ENCODE data around the gene ELF1. TPM values are rescaled to one million over a fixed set of nuclear protein-coding genes. Genes with fewer than 3 reads are reported as not detected.

ELF1 gene
- total RNA-seq, 4 donors from 2014 or later = 66.9 to 96.2 (median 72.1) TPM

GRCh38 chr13:41032691-41033376 lies 13.7 kb upstream of the ELF1 start:
- Histone ChIP-seq H3K36me3 (no peaks in the 10 kb centered on the region), H3K27ac (replicated peaks in 1 of 4) (no peak overlapping the region), H3K27me3 (no peaks in the 10 kb centered on the region), H3K9me3 (no peaks in the 10 kb centered on the region), H3K4me3 (no peak overlapping the region), H3K4me1 (peaks cover 8 to 25% (median 14%) of the 10 kb centered on the region in 4 donors)
- WGBS = 46% methylated on average over 2 of the region's 2 CpGs
- TF ChIP-seq EP300 (IDR thresholded peaks at IDR 0.05) (no peak), POLR2AphosphoS5 (IDR thresholded peaks at IDR 0.05) (no peak), CTCF (IDR thresholded peaks at IDR 0.05) (no peak), POLR2A (IDR thresholded peaks at IDR 0.05; ENCODE audit: low read depth) (no peak)
- no peak for DNase-seq (ENCODE audit: extremely low spot score)
- intact Hi-C loops (cut with DNase I) = no loop called here

GRCh38 chr13:41029629-41030028 lies 10.5 kb upstream of the ELF1 start:
- H3K27me3 ChIP-seq = no peaks in the 10 kb centered on the region
- H3K4me3 ChIP-seq = no peak overlapping the region
- intact Hi-C loops (cut with DNase I) = no loop called here
- no peak for DNase-seq (ENCODE audit: extremely low spot score)
- H3K4me1 ChIP-seq = peaks cover 12 to 32% (median 21%) of the 10 kb centered on the region in 4 donors
- no peak for TF ChIP-seq EP300 (IDR thresholded peaks at IDR 0.05)
- no peak overlapping the region for H3K27ac ChIP-seq (replicated peaks in 1 of 4)
- 100% methylated on average over 1 of the region's 2 CpGs for WGBS
- H3K9me3 ChIP-seq = no peaks in the 10 kb centered on the region
- peaks cover 0 to 4% (median 0%) of the 10 kb centered on the region in 4 donors for H3K36me3 ChIP-seq

- DNase-seq (ENCODE audit: extremely low spot score) = no peak
- Histone ChIP-seq H3K27ac (replicated peaks in 1 of 4) (no peak overlapping the region), H3K4me3 (no peak overlapping the region), H3K9me3 (no peaks in the 10 kb centered on the region), H3K36me3 (peaks cover 0 to 4% (median 0%) of the 10 kb centered on the region in 4 donors), H3K27me3 (no peaks in the 10 kb centered on the region), H3K4me1 (peaks cover 14 to 28% (median 16%) of the 10 kb centered on the region in 4 donors)
- TF ChIP-seq EP300 (IDR thresholded peaks at IDR 0.05) (no peak), CTCF (IDR thresholded peaks at IDR 0.05) (no peak)
- WGBS = 89% methylated on average over 2 of the region's 2 CpGs
- intact Hi-C loops (cut with DNase I) = no loop called here
Observed at GRCh38 chr13:41028051-41028450, 8.9 kb upstream of the ELF1 start.

- no peaks in the 10 kb centered on the region for H3K9me3 ChIP-seq
- H3K27ac ChIP-seq (replicated peaks in 1 of 4) = no peak overlapping the region
- peaks cover 0 to 4% (median 0%) of the 10 kb centered on the region in 4 donors for H3K36me3 ChIP-seq
- no peak for TF ChIP-seq POLR2A (IDR thresholded peaks at IDR 0.05; ENCODE audit: low read depth)
- TF ChIP-seq CTCF (IDR thresholded peaks at IDR 0.05) = no peak
- TF ChIP-seq EP300 (IDR thresholded peaks at IDR 0.05) = no peak
- no peak for TF ChIP-seq POLR2AphosphoS5 (IDR thresholded peaks at IDR 0.05)
- DNase-seq (ENCODE audit: extremely low spot score) = no peak
- peaks cover 13 to 25% (median 18%) of the 10 kb centered on the region in 4 donors for H3K4me1 ChIP-seq
- H3K4me3 ChIP-seq = no peak overlapping the region
- H3K27me3 ChIP-seq = no peaks in the 10 kb centered on the region
- intact Hi-C loops (cut with DNase I) = no loop called here
- 94% methylated on average over 8 of the region's 8 CpGs for WGBS
Observed at GRCh38 chr13:41026788-41027187, 7.7 kb upstream of the ELF1 start.

GRCh38 chr13:41025518-41025917 lies 6.4 kb upstream of the ELF1 start:
- TF ChIP-seq POLR2AphosphoS5 (IDR thresholded peaks at IDR 0.05) (no peak), POLR2A (IDR thresholded peaks at IDR 0.05; ENCODE audit: low read depth) (no peak), EP300 (IDR thresholded peaks at IDR 0.05) (no peak), CTCF (IDR thresholded peaks at IDR 0.05) (no peak)
- H3K4me1 ChIP-seq = peaks cover 26 to 33% (median 29%) of the 10 kb centered on the region in 4 donors
- no peak for DNase-seq (ENCODE audit: extremely low spot score)
- WGBS = 82% methylated on average over 4 of the region's 4 CpGs
- intact Hi-C loops (cut with DNase I) = no loop called here
- H3K27ac ChIP-seq (replicated peaks in 1 of 4) = no peak overlapping the region
- no peaks in the 10 kb centered on the region for H3K27me3 ChIP-seq
- H3K4me3 ChIP-seq = no peak overlapping the region
- peaks cover 0 to 4% (median 0%) of the 10 kb centered on the region in 4 donors for H3K36me3 ChIP-seq
- H3K9me3 ChIP-seq = no peaks in the 10 kb centered on the region

Measured in esophagus muscularis mucosa (tissue), 4 donors.